COR-L47 (cell line): Measurements from ENCODE around the gene PLPPR1.

Experiments used
- DNase-seq: peaks from one replicate; lab custom pipeline; 2025; lab: John Stamatoyannopoulos, UW

Gene PLPPR1

GRCh38 chr9:101047848-101048397, 19.4 kb downstream of the PLPPR1 start:
- DNase-seq, result no peak

DNA sequence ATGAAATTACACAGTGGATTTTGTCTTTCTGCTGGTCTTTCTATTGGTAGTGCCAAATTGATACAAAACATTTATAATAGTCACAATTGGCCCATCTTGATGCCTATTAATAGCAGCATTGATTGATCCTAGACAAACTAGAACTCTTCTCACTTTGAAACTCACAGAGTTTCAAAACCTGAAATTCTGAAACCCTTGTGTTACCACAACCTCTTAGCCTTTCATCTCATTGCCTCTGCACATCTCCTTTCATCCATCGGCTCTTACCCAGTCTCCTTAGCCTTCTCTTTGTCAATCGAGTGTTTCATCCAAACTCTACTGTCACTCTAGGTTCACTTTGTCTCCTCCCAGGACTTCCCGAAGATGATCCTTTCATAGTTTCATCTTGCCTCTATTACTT, 22.1 kb downstream of the PLPPR1 start:
- no peak for DNase-seq

DNA sequence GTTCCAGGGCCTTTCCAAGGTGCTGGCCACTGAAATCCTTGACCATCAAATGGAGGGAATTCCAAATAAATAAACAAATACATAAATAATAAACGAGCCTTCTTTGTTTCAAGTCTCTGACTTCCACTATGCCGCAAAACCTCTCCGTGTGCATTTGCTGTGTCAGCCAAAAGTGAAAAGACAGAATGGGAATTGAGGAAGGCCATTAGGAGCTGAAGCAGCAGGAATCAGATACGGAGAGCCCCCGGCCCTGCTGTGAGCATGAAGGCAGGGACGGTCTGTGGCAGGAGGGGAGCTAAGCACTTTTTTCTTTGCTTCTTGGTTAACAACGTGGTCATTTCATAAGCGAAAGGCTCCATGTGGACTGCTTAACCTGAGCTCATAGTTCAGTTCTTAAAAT, 26.1 kb downstream of the PLPPR1 start:
- DNase-seq, result no peak

- no peak for DNase-seq
Measured at GRCh38 chr9:101055516-101055915, 27.0 kb downstream of the PLPPR1 start.

GRCh38 chr9:101062686-101063085, 34.2 kb downstream of the PLPPR1 start:
- no peak for DNase-seq

DNA sequence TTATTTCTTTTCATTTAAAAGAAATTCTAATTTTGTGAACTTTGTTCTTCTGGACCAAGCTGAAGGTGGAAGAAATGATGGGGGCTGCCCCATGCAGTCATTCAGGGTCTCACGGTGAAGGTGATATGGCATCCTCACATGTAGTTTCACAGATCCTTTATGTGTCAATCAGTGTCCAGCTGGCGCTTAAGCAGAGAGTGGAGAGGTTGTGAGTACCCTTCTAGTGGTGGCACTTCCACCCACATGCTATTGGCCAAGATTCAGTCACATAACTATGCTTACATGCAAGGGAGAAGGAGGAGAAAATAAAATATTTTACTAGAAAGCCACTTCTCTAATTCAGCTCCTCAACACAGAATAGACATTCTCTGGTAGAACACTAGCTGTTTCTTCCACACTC, 34.7 kb downstream of the PLPPR1 start:
- no peak for DNase-seq

DNA sequence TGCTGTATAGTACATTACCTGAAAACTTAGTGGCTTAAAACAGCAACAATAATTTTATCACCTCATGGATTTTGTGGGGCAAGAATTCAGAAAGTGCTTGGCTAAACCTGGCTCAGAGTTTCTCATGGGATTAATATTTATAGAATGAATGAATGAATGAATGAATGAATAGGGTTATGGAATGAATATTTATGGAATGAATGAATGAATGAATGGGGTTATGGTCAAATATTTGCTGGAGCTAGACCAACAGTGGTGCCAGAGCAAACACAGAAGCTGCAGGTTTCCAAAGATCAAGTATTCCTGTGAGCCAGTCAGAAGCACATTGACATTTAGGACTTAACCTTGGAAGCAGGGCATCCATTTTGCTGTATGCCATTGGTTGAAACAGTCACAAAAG, 35.7 kb downstream of the PLPPR1 start:
- no peak for DNase-seq

- no peak for DNase-seq
Measured at GRCh38 chr9:101065930-101066329, 37.4 kb downstream of the PLPPR1 start.

DNA sequence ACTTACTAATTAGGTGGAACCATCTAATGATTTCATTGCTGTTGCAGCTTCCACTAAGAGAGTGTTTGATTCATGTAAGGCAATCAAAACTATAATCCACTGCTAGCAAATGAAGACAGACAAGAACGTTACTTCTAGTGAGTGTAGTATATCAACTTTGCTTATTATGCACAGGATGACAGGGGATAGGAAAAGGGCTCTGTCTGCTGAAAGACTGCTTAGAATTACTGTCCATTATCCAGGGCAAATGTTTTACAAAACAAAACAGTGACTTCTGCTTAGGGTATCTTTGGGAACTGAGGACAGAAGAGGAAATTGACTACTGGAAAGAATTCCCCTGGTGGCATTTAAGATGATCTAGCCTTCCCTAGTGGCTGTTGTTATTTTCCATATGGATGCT, 40.2 kb downstream of the PLPPR1 start:
- DNase-seq, result no peak

DNA sequence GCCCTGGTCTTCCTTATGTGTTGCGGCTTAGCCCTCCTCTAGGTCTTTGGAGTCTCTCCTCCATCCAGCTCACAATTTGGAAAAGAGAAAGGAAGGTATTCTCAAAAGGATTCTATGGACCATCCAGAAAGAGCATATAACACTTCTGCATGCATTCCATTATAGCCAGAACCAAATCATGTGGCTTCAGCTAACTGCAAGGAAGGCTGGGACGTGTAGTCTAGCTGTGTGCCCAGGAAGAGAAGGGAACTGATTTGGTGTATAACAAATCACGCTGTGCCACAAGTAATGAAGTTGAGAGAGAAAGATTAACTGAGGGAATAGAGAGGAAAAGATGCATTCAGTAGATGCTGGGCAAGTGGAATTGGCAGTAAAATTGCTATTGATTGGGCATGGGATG, 43.7 kb downstream of the PLPPR1 start:
- no peak for DNase-seq

GRCh38 chr9:101073122-101073521, 44.6 kb downstream of the PLPPR1 start:
- peak; percentile 15 for DNase-seq

DNA sequence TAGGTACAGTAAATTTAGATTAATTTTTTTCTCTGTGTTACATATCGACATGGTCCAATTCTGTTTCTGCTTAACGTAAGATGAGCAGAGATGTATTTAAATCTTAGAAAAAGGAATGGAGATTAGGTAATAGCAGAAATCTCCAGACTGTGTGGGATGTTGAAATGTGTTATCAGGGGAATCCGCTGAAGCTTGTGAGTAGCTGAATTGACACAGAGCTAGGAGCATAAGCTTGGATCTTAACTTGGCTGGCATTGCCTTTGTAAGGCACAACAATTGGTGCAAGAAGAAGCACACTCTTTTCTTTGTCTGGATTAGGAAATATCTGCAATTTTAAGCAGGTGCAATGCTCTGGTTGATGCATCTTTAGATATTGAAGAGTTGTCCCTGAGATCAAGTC, 53.1 kb downstream of the PLPPR1 start:
- no peak for DNase-seq

- DNase-seq, result no peak
Measured at GRCh38 chr9:101083448-101084202, 55.1 kb downstream of the PLPPR1 start.

DNA sequence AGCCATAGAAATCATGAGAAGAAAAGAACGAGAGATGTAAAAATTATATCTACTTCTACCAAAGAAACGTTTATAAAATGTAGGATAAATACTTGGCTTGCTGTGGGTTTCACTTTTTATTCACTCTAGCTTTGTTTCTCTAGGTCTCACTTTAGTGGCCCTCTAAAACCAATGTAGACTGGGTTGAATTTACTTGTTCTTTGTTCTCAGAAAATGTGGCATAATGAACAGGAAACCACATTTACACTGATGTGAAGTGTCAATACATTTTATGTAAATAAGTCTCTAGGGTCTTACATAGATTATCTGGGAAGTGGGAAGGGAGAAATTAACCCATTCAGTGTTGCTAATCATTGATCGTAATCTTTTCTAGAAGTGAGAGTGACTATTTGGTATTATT, 58.9 kb downstream of the PLPPR1 start:
- DNase-seq, result no peak

GRCh38 chr9:101092922-101093321, 64.4 kb downstream of the PLPPR1 start:
- no peak for DNase-seq

DNA sequence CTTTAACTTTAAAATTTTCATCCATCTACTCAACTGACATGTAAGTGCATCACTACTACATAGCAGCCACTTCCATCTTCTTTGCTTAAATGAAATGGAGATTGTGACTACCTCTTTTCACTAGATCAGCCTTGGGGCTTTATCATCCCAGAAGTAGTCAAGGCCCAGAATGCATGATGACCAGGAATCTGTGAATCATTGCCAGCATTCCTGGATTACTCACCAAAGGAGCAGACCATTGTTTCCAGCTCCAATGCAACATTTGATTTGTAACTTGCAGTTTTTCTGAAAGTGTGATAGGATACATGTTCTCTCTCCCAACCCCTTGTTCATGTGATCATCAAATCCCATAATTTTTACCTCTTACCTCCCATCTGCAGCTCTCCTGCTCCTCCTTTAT, 65.1 kb downstream of the PLPPR1 start:
- no peak for DNase-seq

- no peak for DNase-seq
Measured at GRCh38 chr9:101094686-101095085, 66.2 kb downstream of the PLPPR1 start.

GRCh38 chr9:101097210-101097609, 68.7 kb downstream of the PLPPR1 start:
- no peak for DNase-seq

DNA sequence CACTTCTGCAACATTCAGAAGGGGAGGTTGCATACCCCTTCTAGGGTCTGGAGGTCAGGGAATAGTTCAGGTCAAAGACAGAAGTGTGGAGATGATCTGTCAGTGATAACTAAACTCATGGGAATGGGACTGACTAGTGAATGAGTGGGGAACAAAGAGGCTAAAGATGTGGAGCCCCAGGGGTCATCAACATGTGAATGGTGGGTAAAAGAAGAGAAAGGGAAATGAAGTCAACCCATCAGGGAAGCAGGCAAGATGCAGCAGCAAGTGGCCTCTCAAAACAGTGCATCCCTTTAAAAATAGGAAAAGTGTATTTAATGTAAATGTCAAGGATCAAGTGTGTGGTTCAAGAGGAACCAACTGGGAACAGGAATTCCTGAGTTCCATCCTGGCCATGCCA, 69.9 kb downstream of the PLPPR1 start:
- DNase-seq, result no peak

DNA sequence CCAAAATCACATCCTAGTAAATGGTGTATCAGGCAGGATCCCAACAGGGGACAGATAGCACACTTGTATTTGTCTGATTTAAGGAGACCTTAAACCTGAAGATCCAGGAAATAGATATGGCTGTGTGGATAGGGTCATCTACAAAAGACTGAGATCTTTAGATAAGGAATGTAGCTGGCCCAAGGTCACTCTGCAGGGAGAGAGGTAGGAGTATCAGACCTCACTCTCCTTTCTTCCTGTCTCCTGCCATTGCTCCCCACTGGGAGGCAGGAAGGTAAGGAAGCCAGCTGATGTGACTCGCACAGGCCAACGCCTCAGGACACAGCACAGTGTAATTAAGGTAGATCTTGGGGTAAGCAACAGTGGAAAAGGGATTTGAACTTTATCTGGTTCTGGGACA, 85.8 kb downstream of the PLPPR1 start:
- DNase-seq, result no peak

DNA sequence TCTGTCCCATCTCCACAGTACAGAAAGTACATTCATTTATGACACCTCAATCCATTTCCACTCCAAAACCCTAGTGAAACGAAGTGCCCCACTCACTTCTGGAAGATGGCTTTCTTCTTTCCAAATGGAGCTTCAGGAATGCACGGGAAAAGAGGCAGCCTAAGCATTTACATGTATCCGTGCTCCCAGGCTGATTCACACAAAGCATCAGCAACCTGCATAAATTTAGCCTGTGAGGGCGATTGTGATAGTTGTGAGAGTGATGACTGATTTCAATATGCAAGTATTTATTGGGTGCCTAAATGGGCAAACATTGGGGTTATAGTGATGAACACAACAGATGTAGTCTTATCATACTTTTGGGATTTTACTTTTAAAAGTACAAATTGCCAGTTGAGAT, 86.6 kb downstream of the PLPPR1 start:
- no peak for DNase-seq

DNA sequence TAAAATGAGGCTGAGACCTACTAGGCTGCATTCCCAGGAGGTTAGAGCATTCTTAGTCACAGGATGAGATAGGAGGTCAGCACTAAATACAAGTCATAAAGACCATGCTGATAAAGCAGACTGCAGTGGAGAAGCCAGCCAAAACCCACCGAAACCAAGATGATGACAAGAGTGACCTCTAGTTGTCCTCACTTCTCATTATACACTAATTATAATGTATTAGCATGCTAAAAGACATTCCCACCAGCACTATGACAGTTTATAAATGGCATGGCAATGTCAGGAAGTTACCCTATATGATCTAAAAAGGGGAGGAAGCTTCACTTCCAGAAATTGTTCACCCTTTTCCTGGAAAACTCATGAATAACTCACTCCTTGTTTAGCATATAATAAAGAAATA, 88.6 kb downstream of the PLPPR1 start:
- DNase-seq, result no peak

- peak; percentile 70 for DNase-seq
Measured at GRCh38 chr9:101119206-101119819, 90.8 kb downstream of the PLPPR1 start.
